ENCODE measurements around the gene FRMD5.

Gene FRMD5

DNA sequence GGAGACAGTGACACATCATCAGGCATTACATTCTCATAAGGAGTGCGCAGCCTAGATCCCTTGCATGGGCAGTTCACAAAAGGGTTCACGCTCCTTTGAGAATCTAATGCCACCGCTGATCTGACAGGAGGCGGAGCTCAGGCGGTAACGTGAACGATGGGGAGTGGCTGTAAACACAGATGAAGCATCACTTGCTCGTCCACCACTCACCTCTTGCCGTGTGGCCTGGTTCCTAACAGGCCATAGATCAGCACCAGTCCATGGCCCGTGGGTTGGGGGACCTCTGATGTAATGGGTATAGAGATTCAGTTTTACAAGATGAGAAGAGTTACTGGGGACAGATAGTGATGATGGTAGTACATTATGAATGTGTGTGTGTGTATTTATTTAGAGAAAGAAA is 63.0 kb downstream of the FRMD5 start:
- H3K27ac ChIP-seq, result no peak overlapping the region
- TF ChIP-seq ZFX (IDR thresholded peaks at IDR 0.05; ENCODE audit: borderline replicate concordance) (no peak), CTCF (IDR thresholded peaks at IDR 0.05) (no peak)

GRCh38 chr15:44130778-44131177 is 64.3 kb downstream of the FRMD5 start:
- H3K27ac ChIP-seq, result no peak overlapping the region
- TF ChIP-seq CTCF (IDR thresholded peaks at IDR 0.05) (peak; percentile 26), ZFX (IDR thresholded peaks at IDR 0.05; ENCODE audit: borderline replicate concordance) (no peak)

GRCh38 chr15:44129911-44130310 is 65.2 kb downstream of the FRMD5 start:
- TF ChIP-seq CTCF (IDR thresholded peaks at IDR 0.05), result no peak
- no peak for TF ChIP-seq ZFX (IDR thresholded peaks at IDR 0.05; ENCODE audit: borderline replicate concordance)
- H3K27ac ChIP-seq, result no peak overlapping the region

- no peak for TF ChIP-seq CTCF (IDR thresholded peaks at IDR 0.05)
- no peak for TF ChIP-seq ZFX (IDR thresholded peaks at IDR 0.05; ENCODE audit: borderline replicate concordance)
- H3K27ac ChIP-seq, result no peak overlapping the region
These were observed 66.6 kb downstream of the FRMD5 start for GRCh38 chr15:44128443-44128842.

- no peak overlapping the region for H3K27ac ChIP-seq
- TF ChIP-seq CTCF (IDR thresholded peaks at IDR 0.05) (no peak), ZFX (IDR thresholded peaks at IDR 0.05; ENCODE audit: borderline replicate concordance) (no peak)
These were observed 69.2 kb downstream of the FRMD5 start for GRCh38 chr15:44125879-44126278.

- peak overlapping the region; percentile 36; the same call in 1 of the 2 replicates for H3K27ac ChIP-seq
- no peak for TF ChIP-seq ZFX (IDR thresholded peaks at IDR 0.05; ENCODE audit: borderline replicate concordance)
- no peak for TF ChIP-seq CTCF (IDR thresholded peaks at IDR 0.05)
These were observed 92.3 kb downstream of the FRMD5 start for GRCh38 chr15:44102675-44103254.

DNA sequence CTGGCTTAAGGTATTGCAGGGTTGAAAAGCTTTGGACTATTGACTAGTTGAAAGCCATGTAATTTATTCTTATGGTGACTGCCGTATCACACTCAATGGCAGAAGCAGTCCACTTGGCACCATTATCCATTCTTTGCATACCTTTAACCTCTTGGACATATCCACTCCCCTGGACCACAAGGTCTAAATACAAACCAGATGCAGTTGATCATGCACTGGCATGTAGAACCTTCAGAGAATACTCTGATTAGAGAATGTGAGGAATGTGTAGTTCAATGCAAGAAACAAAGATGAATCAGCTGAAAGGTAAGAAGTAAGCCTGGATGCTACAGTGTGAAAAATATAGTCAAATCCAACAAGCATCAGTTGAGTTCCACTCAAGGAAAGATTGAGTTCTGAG is 93.1 kb downstream of the FRMD5 start:
- no peak overlapping the region for H3K27ac ChIP-seq
- TF ChIP-seq CTCF (IDR thresholded peaks at IDR 0.05), result no peak
- no peak for TF ChIP-seq ZFX (IDR thresholded peaks at IDR 0.05; ENCODE audit: borderline replicate concordance)
